Fibroblast of pulmonary artery (primary cell): Measurements from ENCODE around the gene ARID1B.

Experiments used
- DNase-seq: peaks from one replicate; pipeline ENCODE4 v3.0.0-alpha.2; 2010; ENCODE audit warnings: low read depth
- H3K4me3 ChIP-seq: replicated peaks from 2 replicates; pipeline ENCODE4 v1.5.1; 2011; ENCODE audit warnings: low read depth, mild to moderate bottlenecking, control low read depth, low read length, moderate library complexity
- TF ChIP-seq, protein P1 (sequence below): IDR thresholded peaks from 2 replicates; pipeline ENCODE4 v1.5.1; 2011; ENCODE audit warnings: mild to moderate bottlenecking, control low read depth, low read length, inconsistent platforms; ENCODE audit errors: missing control alignments

Gene ARID1B

DNA sequence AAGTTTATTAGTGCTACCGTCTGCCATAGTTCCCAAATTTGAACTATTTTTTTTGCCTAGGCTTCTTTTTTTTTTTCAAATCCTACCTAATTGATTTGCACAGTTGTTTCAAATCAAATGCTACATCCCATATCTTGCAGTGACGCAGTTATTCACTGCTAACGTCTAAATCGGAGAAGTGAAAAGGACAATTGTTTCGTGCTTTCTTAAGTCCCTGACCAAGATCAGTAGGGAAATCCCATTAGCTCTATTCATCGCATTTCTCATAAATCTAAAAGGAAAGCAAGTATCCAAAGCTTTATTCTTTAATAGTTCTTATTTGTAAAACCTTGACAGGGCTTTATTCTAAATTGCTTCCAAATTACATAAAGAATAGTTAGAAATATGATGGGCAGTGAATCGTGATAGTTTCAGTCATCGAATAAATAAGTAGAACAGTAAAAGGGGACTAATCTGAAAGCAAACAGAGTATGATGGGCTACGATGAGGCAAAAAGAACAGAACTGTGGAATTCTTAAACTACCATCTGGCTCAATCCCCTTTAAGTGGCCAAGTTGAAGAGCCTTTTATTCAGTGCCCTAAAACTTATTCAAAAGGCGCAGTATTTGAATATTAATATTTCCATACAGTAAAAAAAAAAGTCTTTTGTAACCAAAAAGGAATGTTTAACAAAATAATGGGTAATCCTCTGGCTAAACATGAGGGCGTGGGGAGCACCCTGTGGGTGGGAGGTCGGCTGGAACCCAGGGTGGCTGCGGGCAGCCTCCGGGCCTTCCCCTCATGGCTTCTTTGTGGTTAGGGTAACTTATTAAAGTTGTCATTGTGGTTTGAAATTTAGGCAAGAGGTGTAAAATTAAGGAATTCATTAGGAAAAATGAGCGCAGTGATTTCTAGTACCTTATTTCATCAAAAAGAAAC lies 3.0 kb upstream of the ARID1B start:
- TF ChIP-seq, protein P1, sequence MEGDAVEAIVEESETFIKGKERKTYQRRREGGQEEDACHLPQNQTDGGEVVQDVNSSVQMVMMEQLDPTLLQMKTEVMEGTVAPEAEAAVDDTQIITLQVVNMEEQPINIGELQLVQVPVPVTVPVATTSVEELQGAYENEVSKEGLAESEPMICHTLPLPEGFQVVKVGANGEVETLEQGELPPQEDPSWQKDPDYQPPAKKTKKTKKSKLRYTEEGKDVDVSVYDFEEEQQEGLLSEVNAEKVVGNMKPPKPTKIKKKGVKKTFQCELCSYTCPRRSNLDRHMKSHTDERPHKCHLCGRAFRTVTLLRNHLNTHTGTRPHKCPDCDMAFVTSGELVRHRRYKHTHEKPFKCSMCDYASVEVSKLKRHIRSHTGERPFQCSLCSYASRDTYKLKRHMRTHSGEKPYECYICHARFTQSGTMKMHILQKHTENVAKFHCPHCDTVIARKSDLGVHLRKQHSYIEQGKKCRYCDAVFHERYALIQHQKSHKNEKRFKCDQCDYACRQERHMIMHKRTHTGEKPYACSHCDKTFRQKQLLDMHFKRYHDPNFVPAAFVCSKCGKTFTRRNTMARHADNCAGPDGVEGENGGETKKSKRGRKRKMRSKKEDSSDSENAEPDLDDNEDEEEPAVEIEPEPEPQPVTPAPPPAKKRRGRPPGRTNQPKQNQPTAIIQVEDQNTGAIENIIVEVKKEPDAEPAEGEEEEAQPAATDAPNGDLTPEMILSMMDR: no peak
- no peak overlapping the region for H3K4me3 ChIP-seq
- peak; percentile 56 for DNase-seq

DNA sequence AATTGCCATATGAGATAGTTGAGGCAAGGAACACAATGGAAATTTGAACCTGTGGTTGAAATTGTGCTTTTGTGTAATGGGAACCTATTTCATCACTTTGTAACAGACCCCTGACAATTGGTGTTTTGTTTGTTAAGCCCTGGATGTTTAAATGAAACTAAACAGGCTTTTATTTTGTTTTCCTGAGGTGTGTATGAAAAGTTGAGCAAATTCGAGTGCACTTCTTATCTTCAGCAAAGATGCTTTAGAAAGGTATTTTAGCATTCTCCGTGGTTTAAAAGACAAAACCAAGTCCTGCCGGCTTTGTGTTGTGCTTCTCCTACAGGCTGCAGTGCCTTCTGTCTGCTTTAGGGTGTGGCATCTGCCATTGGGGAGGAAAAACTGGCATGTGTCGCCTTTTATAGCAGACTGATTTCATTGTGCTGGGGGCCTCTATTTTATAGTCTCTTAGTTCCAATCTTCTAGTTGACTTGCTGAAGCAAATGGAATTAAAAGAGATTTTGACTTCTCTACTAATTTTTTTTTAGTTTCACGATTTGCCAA lies 2.2 kb upstream of the ARID1B start:
- no peak for DNase-seq
- no peak overlapping the region for H3K4me3 ChIP-seq
- TF ChIP-seq, protein P1: peak; percentile 3

DNA sequence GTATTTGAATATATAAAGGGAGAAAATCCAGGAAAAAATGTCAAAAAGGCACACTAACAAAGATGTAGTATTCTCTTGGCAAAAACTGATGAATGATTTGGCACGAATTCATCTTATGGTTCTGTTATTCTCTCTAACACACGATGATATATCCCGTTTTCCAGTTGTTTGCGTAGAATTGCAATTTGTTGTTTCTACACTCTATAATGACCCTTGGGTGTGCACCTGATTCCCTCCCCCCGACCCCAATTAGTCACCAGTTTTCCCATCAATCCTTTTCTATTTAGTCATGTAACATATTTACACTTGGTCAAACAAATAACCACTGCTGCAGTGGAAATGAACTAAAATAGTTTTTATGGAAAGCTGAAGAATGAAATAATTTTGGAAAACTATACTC lies 1.5 kb upstream of the ARID1B start:
- H3K4me3 ChIP-seq: peak overlapping the region; percentile 69
- TF ChIP-seq, protein P1: no peak
- no peak for DNase-seq

DNA sequence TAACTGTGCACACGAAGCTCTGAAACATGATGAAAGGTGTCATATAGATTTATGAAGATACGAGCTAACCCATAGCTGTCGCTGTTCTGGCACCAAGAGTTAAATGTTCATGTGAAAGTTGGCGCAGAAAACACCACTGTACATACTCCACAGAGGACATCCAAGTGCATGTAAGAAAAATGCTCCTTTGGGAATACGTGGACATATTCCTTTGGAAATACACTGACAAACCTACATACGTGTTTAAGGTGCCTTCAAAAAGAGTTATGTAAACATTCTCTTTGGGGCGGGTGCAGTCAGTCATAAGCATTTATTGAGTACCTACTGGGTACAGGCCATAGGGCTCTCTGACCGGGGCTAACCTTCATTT lies 723 bp upstream of the ARID1B start:
- DNase-seq: peak; percentile 58
- TF ChIP-seq, protein P1: no peak
- peak overlapping the region; percentile 69 for H3K4me3 ChIP-seq

DNA sequence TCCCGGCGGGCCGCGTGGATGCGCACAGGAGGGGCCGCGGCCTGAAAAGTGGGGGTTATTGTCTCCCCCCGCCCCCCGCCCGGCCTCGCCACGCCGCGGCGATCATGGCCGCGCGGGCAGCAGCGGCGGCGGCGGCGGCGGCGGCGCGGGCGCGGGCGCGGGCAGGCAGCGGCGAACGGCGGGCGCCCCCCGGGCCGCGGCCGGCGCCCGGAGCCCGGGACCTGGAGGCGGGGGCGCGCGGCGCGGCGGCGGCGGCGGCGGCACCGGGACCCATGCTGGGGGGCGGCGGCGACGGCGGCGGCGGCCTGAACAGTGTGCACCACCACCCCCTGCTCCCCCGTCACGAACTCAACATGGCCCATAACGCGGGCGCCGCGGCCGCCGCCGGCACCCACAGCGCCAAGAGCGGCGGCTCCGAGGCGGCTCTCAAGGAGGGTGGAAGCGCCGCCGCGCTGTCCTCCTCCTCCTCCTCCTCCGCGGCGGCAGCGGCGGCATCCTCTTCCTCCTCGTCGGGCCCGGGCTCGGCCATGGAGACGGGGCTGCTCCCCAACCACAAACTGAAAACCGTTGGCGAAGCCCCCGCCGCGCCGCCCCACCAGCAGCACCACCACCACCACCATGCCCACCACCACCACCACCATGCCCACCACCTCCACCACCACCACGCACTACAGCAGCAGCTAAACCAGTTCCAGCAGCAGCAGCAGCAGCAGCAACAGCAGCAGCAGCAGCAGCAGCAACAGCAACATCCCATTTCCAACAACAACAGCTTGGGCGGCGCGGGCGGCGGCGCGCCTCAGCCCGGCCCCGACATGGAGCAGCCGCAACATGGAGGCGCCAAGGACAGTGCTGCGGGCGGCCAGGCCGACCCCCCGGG lies 637 bp downstream of the ARID1B start:
- TF ChIP-seq, protein P1: no peak
- DNase-seq: peak; percentile 48
- H3K4me3 ChIP-seq: peak overlapping the region; percentile 72

DNA sequence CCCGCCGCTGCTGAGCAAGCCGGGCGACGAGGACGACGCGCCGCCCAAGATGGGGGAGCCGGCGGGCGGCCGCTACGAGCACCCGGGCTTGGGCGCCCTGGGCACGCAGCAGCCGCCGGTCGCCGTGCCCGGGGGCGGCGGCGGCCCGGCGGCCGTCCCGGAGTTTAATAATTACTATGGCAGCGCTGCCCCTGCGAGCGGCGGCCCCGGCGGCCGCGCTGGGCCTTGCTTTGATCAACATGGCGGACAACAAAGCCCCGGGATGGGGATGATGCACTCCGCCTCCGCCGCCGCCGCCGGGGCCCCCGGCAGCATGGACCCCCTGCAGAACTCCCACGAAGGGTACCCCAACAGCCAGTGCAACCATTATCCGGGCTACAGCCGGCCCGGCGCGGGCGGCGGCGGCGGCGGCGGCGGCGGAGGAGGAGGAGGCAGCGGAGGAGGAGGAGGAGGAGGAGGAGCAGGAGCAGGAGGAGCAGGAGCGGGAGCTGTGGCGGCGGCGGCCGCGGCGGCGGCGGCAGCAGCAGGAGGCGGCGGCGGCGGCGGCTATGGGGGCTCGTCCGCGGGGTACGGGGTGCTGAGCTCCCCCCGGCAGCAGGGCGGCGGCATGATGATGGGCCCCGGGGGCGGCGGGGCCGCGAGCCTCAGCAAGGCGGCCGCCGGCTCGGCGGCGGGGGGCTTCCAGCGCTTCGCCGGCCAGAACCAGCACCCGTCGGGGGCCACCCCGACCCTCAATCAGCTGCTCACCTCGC lies 1.5 kb downstream of the ARID1B start:
- DNase-seq: peak; percentile 39
- peak overlapping the region; percentile 72 for H3K4me3 ChIP-seq

More for the DNA sequence above, 1.5 kb downstream of the ARID1B start:
- TF ChIP-seq, protein P1: no peak
